GM13976 (cell line): ENCODE measurements around the gene NTM.

Experiments
- DNase-seq: peaks from one replicate; pipeline ENCODE4 v3.0.0; 2012; ENCODE audit warnings: low spot score
- in situ Hi-C: fragments of 300-500 bp; cut with MboI; formaldehyde crosslinking; loops from one replicate; pipeline ENCODE4 v1.12.0; 2022; ENCODE audit warnings: low sequenced_read_pairs, mixed read lengths, inconsistent platforms; ENCODE audit not compliant: unreplicated experiment
- TF ChIP-seq, protein P1 (sequence below): IDR thresholded peaks from 2 replicates; pipeline ENCODE4 v1.5.1; 2012; ENCODE audit warnings: borderline replicate concordance, mild to moderate bottlenecking; ENCODE audit not compliant: insufficient read depth; ENCODE audit errors: extremely low read depth, missing control alignments, control extremely low read depth

The NTM gene

DNA sequence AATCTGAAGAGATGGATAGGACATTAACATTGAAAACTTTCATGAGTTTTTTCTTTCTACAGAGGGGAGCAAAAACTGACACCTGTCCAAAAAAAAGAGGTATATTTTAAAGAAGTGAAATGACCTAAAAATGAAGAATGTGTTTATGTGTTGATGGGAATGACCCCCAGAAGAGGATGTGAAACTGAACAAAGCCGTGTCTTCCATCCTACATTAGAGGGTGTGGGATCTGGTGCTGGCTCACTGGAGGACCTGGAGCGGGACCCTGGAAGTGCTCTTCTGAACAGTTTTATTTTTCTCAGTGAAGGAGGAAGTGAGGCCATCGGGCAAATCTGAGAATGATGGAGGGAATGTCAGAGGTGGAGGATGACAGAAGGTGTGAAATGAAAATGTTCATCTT is 470.1 kb downstream of the NTM start:
- no peak for DNase-seq
- in situ Hi-C loops = no loop called here
- TF ChIP-seq, protein P1, sequence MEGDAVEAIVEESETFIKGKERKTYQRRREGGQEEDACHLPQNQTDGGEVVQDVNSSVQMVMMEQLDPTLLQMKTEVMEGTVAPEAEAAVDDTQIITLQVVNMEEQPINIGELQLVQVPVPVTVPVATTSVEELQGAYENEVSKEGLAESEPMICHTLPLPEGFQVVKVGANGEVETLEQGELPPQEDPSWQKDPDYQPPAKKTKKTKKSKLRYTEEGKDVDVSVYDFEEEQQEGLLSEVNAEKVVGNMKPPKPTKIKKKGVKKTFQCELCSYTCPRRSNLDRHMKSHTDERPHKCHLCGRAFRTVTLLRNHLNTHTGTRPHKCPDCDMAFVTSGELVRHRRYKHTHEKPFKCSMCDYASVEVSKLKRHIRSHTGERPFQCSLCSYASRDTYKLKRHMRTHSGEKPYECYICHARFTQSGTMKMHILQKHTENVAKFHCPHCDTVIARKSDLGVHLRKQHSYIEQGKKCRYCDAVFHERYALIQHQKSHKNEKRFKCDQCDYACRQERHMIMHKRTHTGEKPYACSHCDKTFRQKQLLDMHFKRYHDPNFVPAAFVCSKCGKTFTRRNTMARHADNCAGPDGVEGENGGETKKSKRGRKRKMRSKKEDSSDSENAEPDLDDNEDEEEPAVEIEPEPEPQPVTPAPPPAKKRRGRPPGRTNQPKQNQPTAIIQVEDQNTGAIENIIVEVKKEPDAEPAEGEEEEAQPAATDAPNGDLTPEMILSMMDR = no peak

DNA sequence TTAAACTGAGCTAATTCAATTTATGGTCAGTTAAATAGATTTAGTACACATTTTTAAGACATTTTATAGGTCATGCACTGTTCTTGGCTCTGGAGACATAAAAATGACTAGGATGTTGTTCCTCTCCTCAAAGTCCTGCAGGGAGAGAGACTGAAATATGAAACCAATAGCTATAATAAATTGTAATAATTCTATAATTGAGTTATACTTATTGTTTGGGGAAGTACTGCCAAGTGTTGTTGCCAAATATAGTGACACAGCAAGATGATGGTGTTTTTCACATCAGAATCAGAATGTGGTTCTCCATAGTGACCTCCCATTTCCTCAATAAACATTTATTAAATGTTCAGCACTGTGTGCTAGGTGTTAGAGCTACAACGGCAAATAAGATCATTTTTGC is 470.6 kb downstream of the NTM start:
- DNase-seq = no peak
- in situ Hi-C loops = no loop called here
- TF ChIP-seq, protein P1 = no peak

DNA sequence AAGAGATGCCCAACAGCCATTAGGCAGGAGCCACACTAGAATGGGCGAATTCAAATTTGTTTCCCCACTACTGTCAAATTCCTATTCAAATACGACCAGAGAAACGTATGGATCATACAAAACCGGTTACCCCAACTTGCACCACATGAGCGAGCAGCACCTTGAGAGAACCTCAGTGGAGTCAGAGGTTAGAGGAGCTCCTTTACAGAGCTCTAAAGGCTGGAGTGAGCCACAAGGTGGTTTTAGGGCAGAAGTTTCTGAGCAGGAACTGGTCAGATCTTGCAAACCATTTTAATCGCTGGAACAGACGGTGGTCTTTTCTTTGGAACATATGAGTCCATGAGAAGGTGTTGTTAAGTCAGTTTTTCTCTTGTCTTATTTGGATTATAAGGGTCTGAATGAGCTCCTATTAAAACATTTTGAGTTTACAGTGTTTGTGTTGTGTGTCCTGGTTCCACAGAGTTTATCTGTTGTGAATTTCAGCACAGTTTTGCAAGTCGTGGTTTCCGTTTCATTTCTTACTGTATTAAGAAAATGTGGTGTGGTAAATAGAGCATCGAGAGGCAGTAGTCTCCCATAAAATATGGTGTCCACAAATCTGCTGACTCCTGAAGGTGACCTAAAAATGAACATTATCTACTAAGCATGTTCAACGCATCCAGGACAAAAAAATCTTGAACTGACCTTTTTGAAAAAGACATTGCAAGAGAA is 471.7 kb downstream of the NTM start:
- TF ChIP-seq, protein P1 = no peak
- in situ Hi-C loops = no loop called here
- no peak for DNase-seq

DNA sequence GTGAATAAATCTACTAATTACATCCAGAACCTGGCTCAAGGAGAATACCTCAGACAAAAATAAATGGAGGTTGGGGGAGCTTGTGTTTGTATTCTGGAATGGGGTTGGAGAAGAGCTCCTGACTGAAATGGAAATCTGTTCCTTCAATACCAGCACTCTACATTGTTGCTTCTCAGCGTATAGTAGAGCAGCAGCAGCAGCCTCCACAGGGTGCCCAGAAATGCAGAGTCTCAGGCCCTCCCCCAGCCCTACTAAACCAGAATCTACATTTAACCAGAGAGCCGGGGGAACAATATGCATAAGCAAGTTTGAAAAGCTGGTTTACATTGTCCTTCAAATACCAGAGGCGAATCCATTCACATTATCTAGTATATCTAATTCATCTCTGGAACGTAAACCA is 474.8 kb downstream of the NTM start:
- TF ChIP-seq, protein P1 = no peak
- DNase-seq = no peak
- in situ Hi-C loops = no loop called here

DNA sequence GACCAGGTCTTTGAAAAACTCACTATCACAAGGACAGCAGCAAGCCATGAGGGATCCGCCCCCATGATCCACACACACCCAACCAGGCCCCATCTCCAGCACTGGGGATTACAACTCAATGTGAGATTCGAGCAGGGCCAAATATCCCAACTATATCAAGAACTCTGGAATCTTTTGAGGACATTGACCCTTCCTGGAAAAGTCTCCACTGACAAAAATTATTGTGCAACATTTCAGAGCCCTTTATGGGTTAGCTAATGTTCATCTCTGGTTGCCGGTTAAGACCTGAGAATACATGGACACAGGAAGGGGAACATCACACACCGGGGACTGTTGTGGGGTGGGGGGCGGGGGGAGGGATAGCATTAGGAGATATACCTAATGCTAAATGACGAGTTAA is 479.1 kb downstream of the NTM start:
- in situ Hi-C loops = no loop called here
- TF ChIP-seq, protein P1 = no peak
- DNase-seq = no peak

DNA sequence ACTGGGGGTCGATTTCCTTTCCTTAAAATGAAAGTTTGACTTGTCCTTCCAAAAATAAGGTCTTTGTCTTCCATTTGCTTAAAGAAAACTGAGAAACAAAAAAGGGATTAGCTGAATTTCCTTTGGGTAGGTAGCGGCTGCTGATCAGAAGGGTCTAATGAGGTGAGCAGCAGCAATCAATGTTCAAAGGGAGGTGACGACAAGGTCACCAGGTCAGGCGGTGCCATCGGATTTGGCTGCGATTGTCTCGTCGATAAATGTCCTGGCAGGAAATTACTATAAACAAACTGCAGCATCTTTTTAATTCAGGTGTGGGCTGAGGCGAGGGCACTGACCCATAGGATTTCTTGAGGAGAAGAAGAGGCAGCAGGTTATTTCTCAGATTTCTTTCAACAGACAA is 480.1 kb downstream of the NTM start:
- TF ChIP-seq, protein P1 = no peak
- in situ Hi-C loops = loop anchor here (25.0 kb wide), 1 partner anchor 187 kb away; no protein-coding TSS in a partner anchor
- DNase-seq = no peak
